Motor neuron (in vitro differentiated cells): ENCODE results near the gene SNTA1. TPM values are rescaled to one million over a fixed set of nuclear protein-coding genes. Genes with fewer than 3 reads are reported as not detected.
A peak's percentile ranks its signal among the peaks of the same experiment; 100 is the strongest.
"Not testable (repeated sequence)": the region's sequence is repeated elsewhere in the genome, so short reads cannot be mapped to it uniquely, and the experiment has no call there.

Experiments
- ATAC-seq, 8 experiments: fragments of 200-7000 bp; cut with Tn5 transposase; replicated peaks in 6 of 8; 2 replicates each; pipeline ENCODE4 v1.8.0; 2021; ENCODE audit warnings: mild to moderate bottlenecking in 8 of 8, moderate library complexity in 8 of 8
- H3K27ac ChIP-seq, 2 donors: fragments of 250-450 bp; sonication (Bioruptor Pico); 2 replicates each; pipeline ENCODE4 v1.9.0; 2021; ENCODE audit warnings: antibody characterized with exemption in 2 of 2, mild to moderate bottlenecking in 2 of 2, moderate library complexity in 1 of 2
- H3K4me1 ChIP-seq, 2 donors: fragments of 250-450 bp; sonication (Bioruptor Pico); replicated peaks in 1 of 2; 2 replicates each; pipeline ENCODE4 v1.6.1; 2021; ENCODE audit warnings: antibody characterized with exemption in 2 of 2, mild to moderate bottlenecking in 2 of 2, moderate library complexity in 1 of 2
- H3K4me3 ChIP-seq, 5 donors: fragments of 250-450 bp; sonication (Bioruptor Pico); 2 replicates each; pipeline ENCODE4 v1.9.0; 2021; ENCODE audit warnings: antibody characterized with exemption in 5 of 5, mild to moderate bottlenecking in 5 of 5, moderate library complexity in 4 of 5
- WGBS, 10 experiments: fragments of 450-650 bp; shearing (Covaris generic); methylation state at CpG; one replicate each; pipeline ENCODE4 v1.0.0; 2022; 5-methylcytosine and 5-hydroxymethylcytosine counted together
- in situ Hi-C, 9 experiments: fragments of 400-800 bp; cut with MboI; loops; one replicate each; pipeline ENCODE4 v1.15.0; 2021; ENCODE audit warnings: low sequenced_read_pairs in 9 of 9, low pct_unique_long_range_greater_than_20kb in 2 of 9; ENCODE audit not compliant: unreplicated experiment in 9 of 9
- total RNA-seq, 8 experiments: library from RNA; unstranded; fragments of 300-600 nt; gene quantifications; 2 replicates each; pipeline versions ENCODE4 v1.2.3 to v1.2.4, GENCODE V29; 2022

Gene SNTA1
- total RNA-seq, 8 experiments from 2014 or later = 3.3 to 14.4 (median 4.8) TPM

DNA sequence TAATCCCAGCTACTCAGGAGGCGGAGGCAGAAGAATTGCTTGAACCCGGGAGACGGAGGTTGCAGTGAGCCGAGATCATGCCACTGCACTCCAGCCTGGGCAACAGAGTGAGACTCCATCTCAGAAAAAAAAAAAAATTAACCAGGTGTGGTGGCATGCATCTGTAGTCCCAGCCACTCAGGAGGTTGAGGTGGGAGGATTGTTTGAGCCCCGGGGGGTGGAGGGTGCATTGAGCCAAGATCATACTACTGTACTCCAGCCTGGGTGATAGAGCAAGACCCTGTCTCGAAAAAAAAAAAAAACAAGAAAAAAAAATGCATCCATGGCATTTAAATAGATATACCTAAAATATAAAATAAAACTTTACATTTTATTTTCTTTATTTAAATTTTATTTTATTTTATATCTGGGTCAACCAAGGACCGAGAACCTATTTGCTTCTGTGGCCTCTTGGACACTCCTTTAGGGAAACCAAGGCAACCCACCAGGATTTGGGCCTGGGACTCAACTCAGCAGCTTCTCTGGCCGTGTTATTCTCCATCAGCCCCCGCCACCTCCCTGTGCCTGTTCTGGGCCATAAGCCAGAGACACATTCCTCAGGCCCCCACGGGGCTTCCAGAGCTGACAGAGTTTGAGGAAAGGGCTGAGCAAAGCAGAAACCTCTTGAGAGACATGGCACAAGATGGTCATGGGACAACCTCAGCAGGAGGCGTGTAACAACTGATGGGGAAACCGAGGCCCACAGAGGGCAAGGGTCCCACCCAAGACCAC is 6.2 kb downstream of the SNTA1 start:
- H3K4me1 ChIP-seq = no peaks in the 10 kb centered on the region
- WGBS, 10 experiments = 53 to 100% (median 85%) methylated on average over 1 to 6 of the region's 12 CpGs; no CpG with 5 or more reads in 3 of the 10 experiments
- peak in 1 of 8 experiments; percentile 71 for ATAC-seq
- H3K27ac ChIP-seq = no peak overlapping the region
- H3K4me3 ChIP-seq = no peak overlapping the region
- in situ Hi-C loops = no loop called here

DNA sequence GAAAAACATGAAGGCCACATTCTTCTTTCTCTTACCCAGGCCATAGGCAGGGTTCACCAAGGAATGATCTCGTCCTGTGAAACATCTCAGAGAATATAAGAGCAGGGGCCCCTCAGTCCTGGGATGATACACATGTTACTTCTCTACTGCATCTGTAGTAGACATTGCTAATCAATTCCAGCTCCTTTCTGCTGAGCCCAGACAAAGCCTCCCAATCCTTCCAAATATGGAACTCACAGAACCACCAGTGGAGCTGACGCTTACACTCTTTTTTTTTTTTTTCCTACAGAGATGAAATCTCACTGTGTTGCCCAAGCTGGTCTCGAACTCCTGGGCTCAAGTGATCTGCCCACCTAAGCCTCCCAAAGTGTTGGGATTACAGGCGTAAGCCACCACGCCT is 9.1 kb downstream of the SNTA1 start:
- WGBS, 10 experiments = 63 to 100% (median 86%) methylated on average over 1 to 4 of the region's 5 CpGs; no CpG with 5 or more reads in 3 of the 10 experiments
- no peak for ATAC-seq
- Histone ChIP-seq H3K4me3 (no peak overlapping the region), H3K4me1 (no peaks in the 10 kb centered on the region), H3K27ac (no peak overlapping the region)
- in situ Hi-C loops = no loop called here

DNA sequence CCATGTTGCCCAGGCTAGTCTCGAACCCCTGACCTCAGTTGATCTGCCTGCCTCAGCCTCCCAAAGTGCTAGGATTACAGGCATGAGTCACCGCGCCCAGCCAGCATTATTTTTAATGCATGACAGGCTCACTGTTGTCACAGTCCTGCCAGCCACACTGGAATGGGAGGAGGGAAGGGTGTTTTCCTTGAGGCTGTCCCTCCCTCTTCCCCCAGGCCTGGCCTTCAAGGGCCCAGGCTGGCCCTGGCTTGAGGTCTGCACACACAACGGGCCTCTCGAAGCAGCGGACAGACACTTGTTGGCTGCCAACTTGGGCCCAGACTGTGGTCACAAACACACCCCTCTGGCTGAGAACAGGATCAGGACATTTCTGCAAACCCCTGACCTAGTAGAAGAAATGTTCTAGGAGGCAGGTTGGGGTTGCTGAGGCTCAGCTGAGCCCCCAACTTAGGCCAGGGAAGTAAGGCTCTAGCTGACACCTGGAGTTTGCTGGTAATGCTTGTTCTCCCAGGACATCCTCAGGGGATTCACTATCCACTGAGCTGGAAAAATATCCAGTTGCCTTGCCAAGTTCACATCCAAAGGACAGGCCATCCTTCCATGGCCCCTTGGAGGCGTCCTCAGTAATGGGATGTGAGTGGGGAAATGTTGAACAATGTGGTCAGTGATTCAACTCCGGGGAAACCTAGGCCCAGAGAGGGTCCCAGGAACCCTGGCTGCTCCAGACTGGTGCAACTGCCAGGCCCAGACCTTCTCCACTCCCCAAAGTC is 9.9 kb downstream of the SNTA1 start:
- H3K4me1 ChIP-seq = no peaks in the 10 kb centered on the region
- H3K4me3 ChIP-seq = no peak overlapping the region
- in situ Hi-C loops = no loop called here
- peak in 7 of 8 experiments; percentile 22 to 99 (median 44) for ATAC-seq
- H3K27ac ChIP-seq = no peak overlapping the region
- WGBS, 10 experiments = 40 to 100% (median 90%) methylated on average over 1 to 2 of the region's 8 CpGs; no CpG with 5 or more reads in 6 of the 10 experiments

DNA sequence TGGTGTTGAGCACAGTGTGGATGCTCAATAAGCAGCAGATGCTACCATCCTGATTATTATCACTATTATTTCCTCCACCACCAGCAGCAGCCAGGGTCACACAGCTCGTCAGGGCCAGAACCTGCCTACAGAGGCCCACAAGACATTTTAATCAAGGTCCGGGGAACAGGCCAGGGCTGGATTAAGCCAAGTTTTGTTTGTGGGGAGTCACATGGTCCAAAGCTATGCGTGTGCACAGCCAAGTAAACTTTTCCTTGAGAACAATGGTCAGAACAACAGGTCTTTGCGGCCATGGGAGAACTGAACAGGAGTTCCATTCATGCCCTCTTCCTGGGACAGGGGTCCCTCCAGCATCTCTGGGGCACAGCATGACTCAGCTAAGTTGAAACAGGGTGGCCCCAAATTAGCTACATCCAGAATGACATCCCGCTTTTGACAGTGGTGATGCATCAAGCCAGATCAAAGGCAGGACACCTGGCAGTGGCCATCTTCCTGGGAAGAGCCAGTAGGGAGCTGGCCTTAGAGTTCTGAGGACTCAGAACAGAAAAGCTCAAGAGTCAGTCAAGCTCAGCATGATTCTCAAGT is 11.7 kb downstream of the SNTA1 start:
- ATAC-seq = peak in 5 of 8 experiments; percentile 13 to 55 (median 40)
- Histone ChIP-seq H3K4me3 (no peak overlapping the region), H3K27ac (no peak overlapping the region), H3K4me1 (no peaks in the 10 kb centered on the region)
- in situ Hi-C loops = no loop called here
- 43 to 100% (median 78%) methylated on average over 1 to 2 of the region's 5 CpGs; no CpG with 5 or more reads in 4 of the 10 experiments for WGBS, 10 experiments

DNA sequence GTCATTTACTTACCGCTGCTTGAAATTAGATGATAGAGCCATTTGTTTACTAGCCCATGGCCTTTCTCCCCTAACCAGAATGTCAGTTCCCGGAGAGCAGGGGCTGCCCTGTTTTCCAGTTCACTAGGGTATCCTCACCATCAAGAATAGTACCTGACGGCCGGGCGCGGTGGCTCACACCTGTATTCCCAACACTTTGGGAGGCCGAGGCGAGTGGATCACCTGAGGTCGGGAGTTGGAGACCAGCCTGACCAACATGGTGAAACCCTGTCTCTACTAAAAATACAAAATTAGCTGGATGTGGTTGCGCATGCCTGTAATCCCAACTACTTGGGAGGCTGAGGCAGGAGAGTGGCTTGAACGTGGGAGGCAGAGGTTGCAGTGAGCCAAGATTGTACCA is 19.7 kb downstream of the SNTA1 start:
- H3K27ac ChIP-seq, H3K4me3 ChIP-seq, ATAC-seq, H3K4me1 ChIP-seq, in situ Hi-C loops: not testable (repeated sequence)
- WGBS, 10 experiments = 71 to 100% (median 96%) methylated on average over 1 to 8 of the region's 11 CpGs; no CpG with 5 or more reads in 1 of the 10 experiments

DNA sequence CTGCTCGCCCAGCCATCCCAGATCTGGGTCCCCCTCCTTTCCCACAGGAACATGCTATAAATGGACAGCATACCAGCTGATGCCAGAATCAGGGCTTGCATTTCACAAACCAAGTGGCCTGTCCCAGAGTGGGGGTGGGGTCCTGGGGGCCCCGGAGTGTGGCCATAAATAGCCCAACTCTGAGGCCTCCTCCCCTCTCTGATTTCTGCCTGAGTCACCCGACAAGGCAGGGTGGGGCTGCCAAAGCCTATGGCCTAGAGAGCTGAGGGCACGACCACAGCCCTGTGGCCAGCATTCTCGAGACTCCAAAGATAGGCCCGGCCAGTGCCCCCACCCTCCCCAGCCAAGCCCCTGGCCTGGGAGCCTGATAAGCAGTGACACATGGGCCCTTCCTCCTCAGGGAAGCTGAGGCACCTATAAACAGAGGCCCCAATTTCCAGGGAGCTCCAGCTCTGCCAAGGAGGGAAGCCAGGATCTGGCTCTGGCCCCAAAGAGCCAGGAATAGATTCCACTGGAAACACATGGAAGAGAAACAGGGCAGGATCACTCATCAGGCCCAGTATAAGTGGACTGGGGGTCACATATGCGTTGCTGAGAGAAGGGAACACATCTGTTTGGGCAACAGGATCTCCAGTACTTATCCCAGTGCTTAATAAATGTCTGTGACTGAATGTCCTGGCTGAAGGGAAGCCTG is 20.3 kb downstream of the SNTA1 start:
- Histone ChIP-seq H3K27ac (no peak overlapping the region), H3K4me1 (no peaks in the 10 kb centered on the region), H3K4me3 (no peak overlapping the region)
- in situ Hi-C loops = no loop called here
- 17 to 94% (median 81%) methylated on average over 1 to 3 of the region's 7 CpGs; no CpG with 5 or more reads in 6 of the 10 experiments for WGBS, 10 experiments
- peak in 6 of 8 experiments; percentile 20 to 99 (median 70) for ATAC-seq

DNA sequence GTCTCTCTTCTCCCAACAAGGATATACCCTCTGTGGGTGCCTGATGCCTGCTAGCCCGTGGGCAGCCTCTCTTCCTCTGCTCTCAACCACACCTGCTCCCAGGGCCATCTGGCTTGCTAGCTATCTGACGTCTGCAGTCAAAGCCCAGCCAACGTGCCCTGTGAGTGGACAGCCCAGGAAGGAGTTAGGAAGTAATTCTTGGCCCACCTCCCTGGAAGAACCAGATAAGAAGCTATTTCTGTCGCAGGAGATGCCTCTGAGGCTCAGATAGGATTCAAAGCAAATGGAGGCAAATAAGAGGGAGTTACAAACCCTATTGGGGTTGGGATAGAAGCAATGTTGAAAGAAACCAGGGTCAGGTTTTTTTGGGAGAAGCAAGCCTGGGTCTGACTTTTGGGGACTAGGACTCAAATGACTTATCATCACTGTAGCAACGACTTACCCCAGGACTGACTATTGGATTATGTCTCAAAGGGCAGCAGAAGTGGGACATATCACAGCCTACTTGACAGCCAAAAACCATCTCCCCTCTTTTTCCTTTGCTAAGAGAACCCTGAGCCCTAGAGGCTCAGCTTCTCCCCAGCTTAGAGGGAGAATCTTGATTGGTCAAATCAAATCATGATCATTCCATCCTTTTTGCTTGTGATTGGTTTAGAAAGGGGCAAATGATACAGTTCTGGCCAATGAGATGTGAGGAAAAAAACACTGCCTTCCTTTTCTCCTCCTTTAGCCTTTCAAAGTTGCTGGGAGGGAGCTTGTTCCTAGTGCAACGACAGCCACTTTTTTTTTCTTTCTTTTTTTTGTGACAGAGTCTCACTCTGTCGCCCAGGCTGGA is 24.2 kb downstream of the SNTA1 start:
- Histone ChIP-seq H3K4me3 (no peak overlapping the region), H3K27ac (no peak overlapping the region), H3K4me1 (no peaks in the 10 kb centered on the region)
- in situ Hi-C loops = no loop called here
- no peak for ATAC-seq
- 56 to 100% (median 86%) methylated on average over 1 to 6 of the region's 7 CpGs; no CpG with 5 or more reads in 3 of the 10 experiments for WGBS, 10 experiments

DNA sequence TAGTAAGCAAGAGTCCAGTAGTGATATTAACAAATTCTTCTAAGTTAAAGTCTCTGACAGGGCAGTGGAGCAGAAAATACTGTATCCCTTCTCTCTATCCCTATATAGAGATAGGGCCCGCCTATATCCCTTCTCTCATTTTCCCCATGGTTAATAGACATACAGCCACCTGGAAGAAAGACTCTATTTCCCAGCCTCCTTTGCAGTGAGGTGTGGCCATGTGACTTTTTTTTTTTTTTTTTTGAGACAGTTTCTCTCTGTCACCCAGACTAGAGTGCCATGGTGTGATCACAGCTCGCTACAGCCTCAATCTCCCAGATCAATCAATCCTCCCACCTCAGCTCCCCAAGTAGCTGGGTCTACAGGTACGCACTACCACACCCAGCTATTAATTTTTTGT is 25.5 kb downstream of the SNTA1 start:
- no peak for ATAC-seq
- Histone ChIP-seq H3K4me1 (no peaks in the 10 kb centered on the region), H3K4me3 (no peak overlapping the region), H3K27ac (no peak overlapping the region)
- WGBS, 10 experiments = 60 to 100% (median 88%) methylated on average over 1 to 3 of the region's 3 CpGs; no CpG with 5 or more reads in 1 of the 10 experiments
- in situ Hi-C loops = no loop called here

DNA sequence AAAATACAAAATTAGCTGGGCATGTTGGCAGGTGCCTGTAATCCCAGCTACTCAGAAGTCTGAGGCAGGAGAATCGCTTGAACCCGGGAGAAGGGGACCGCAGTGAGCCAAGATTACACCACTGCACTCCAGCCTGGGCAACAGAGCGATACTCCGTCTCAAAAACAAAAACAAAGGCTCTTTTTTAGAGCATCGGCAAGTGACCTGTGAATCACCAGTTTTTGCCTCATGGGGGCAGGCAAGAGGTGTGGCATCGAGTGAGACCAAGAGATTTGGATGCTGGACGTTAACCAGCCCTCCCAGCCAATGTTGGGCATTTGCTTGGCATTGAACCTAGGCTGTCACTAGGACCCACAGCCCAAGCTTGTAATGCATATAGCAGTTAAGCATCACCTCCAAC is 27.6 kb downstream of the SNTA1 start:
- no peaks in the 10 kb centered on the region for H3K4me1 ChIP-seq
- ATAC-seq = peak in 3 of 8 experiments; percentile 58 to 71 (median 58)
- in situ Hi-C loops = no loop called here
- no peak overlapping the region for H3K27ac ChIP-seq
- no peak overlapping the region for H3K4me3 ChIP-seq
- 7 to 80% (median 48%) methylated on average over 1 to 4 of the region's 8 CpGs; no CpG with 5 or more reads in 5 of the 10 experiments for WGBS, 10 experiments

DNA sequence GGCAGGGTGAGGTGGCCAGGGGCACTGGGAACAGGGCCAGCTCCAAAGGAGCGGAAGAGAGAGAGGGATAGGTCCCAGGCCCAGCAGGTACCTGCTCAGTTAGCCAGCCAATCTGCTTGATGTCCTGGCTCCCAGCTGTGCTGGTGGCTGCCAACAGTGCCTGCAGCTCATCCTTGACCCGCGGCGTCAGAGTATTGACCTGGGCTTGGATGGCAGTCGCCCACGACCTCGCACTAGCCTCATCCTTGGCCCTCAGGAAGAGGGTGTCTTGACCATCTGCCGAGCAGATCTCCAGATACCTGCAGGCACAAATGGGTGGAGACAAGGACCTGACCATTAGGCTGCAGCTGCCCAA is 31.1 kb downstream of the SNTA1 start:
- no peak overlapping the region for H3K4me3 ChIP-seq
- ATAC-seq = no peak
- H3K27ac ChIP-seq = no peak overlapping the region
- no peaks in the 10 kb centered on the region for H3K4me1 ChIP-seq
- in situ Hi-C loops = no loop called here
- 76 to 100% (median 86%) methylated on average over 2 to 6 of the region's 8 CpGs; no CpG with 5 or more reads in 6 of the 10 experiments for WGBS, 10 experiments

DNA sequence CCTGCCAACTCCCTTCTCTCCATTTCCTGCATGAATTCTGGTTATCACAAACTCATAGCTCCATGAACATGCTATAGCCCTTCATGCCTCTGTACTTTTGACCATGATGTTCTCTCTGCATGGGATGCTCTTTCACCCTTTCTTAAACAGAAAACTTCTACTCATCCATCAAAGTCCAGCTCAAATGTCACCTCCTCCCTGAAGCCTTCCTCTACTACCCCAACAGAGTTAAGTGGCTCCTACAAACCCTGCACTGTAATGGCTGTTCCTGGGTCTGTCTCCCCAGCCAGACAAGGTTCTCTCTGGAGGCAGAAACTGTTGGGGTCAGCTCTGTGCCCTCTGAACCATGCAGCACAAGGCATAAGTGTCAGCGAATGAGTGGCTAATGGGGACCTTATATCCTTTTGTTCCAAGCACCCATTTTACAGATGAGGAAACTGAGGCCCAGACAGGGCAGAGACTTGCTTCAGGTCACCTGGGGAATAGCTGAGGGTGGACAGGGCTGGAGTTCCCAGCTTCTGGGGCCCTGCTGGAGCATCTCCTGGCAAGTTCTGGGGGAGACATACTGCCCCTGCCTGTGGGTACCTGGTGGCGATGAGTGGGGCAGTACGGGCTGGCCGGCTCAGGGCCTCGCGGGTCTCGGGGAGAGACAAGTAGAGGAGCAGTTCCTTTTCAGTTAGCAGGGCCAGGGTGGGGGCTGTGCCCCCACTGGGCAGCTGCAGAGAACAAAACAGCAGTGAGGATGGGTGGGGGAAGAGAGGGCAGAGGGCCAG is 31.7 kb downstream of the SNTA1 start:
- WGBS, 10 experiments = 60 to 100% (median 93%) methylated on average over 1 to 6 of the region's 7 CpGs; no CpG with 5 or more reads in 6 of the 10 experiments
- H3K27ac ChIP-seq = no peak overlapping the region
- ATAC-seq = no peak

More for the DNA sequence above, 31.7 kb downstream of the SNTA1 start:
- in situ Hi-C loops = no loop called here
- H3K4me3 ChIP-seq = no peak overlapping the region
- no peaks in the 10 kb centered on the region for H3K4me1 ChIP-seq
